Measurements from ENCODE around the gene NPM1.
"Not testable (repeated sequence)": the region's sequence is repeated elsewhere in the genome, so short reads cannot be mapped to it uniquely, and the experiment has no call there.

The NPM1 gene, protein sequence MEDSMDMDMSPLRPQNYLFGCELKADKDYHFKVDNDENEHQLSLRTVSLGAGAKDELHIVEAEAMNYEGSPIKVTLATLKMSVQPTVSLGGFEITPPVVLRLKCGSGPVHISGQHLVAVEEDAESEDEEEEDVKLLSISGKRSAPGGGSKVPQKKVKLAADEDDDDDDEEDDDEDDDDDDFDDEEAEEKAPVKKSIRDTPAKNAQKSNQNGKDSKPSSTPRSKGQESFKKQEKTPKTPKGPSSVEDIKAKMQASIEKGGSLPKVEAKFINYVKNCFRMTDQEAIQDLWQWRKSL

DNA sequence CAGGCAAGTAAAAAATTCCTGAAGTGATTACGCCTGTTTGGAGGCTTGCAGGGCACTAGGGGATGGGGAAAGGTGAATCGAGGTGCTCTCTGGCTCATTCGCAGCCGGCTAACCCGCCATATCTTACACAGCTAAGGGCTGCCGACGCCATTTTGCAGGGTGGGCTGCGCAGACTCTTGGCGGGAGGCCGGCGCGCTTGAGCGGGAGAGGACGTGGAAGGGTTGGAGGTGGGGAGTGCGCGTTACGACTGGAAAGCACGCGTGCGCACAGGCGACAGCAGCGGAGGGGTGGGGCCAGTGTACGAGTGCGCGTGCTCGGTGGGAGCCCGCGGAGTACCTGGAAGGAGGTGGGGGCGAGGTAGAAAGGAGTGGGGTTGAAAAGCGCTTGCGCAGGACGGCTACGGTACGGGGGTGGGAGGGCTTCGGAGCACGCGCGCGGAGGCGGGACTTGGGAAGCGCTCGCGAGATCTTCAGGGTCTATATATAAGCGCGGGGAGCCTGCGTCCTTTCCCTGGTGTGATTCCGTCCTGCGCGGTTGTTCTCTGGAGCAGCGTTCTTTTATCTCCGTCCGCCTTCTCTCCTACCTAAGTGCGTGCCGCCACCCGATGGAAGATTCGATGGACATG is at the start of gene NPM1:
Gene NPM1, plus strand, starts transcription at position 505 of the 625 bp plus-strand sequence. Its CDS starts 100 bp downstream, at position 605.
- Histone ChIP-seq H3K4me3 (ENCODE audit: low read length in 2 of 2) (peak within 1 kb of the TSS; percentile 68 to 94), H3K9me3 (ENCODE audit: control insufficient read depth in 2 of 2, low read length in 2 of 2) (no peaks in the 10 kb centered on the region), H3K27me3 (ENCODE audit: control insufficient read depth in 1 of 2, insufficient read depth in 2 of 2, low read length in 2 of 2) (no peaks in the 10 kb centered on the region), H3K36me3 (ENCODE audit: control insufficient read depth in 2 of 2, insufficient read depth in 2 of 2, low read length in 2 of 2) (peaks cover 8 to 9% of the 10 kb centered on the region in 2 donors), H3K9ac (ENCODE audit: low read length in 2 of 2) (peak within 1 kb of the TSS; percentile 98), H3K4me1 (ENCODE audit: control insufficient read depth, insufficient read depth, low read length) (peaks cover 13% of the 10 kb centered on the region), H3K27ac (ENCODE audit: low read length) (peak within 1 kb of the TSS; percentile 92)

DNA sequence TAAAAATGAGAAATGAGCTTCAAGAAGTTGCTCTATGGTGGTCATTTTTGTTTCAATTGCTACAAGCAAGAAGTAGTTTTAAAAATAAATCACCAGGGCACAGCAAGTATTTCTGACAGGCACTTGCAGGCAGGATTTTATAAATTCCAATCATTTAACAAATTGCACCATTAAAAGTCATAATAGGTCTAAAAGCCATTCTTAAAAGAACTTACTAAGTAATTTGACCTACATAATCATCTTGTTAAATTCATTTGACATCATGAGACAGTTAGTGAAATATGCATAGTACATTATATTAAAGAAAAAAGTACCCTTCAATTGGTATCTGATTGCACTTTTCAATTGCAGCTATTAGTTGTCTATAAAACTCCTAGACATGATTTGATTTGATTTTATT is 47.6 kb upstream of the NPM1 start:
- Histone ChIP-seq H3K27ac (ENCODE audit: low read length) (no peak overlapping the region), H3K36me3 (ENCODE audit: control insufficient read depth in 2 of 2, insufficient read depth in 2 of 2, low read length in 2 of 2) (no peaks in the 10 kb centered on the region), H3K9ac (ENCODE audit: low read length in 2 of 2) (no peak overlapping the region), H3K4me1 (ENCODE audit: control insufficient read depth, insufficient read depth, low read length) (peaks cover 5% of the 10 kb centered on the region), H3K9me3 (ENCODE audit: control insufficient read depth in 2 of 2, low read length in 2 of 2) (no peaks in the 10 kb centered on the region), H3K4me3 (ENCODE audit: low read length in 2 of 2) (no peak overlapping the region), H3K27me3 (ENCODE audit: control insufficient read depth in 1 of 2, insufficient read depth in 2 of 2, low read length in 2 of 2) (peaks cover 16 to 20% of the 10 kb centered on the region in 2 donors)

DNA sequence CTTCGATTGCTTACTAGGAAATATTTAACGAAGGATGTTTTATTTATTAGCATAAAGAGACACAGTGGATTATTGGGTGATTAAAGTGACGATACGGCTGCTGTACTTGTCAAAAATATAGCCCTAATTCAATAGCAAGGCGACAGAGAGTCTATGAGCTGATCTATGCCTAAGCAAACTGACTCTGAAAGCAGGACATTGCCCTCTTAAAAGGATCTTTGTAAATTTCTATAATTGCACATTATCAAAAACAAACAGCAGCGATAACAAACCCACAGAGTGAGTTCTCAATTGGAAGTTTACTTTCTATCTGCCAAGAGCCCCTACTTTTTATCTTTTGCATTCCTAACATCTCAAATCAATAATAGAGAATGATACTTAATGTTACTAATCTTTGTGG is 47.2 kb upstream of the NPM1 start:
- H3K27me3 ChIP-seq (ENCODE audit: control insufficient read depth in 1 of 2, insufficient read depth in 2 of 2, low read length in 2 of 2) = peaks cover 16 to 17% of the 10 kb centered on the region in 2 donors

DNA sequence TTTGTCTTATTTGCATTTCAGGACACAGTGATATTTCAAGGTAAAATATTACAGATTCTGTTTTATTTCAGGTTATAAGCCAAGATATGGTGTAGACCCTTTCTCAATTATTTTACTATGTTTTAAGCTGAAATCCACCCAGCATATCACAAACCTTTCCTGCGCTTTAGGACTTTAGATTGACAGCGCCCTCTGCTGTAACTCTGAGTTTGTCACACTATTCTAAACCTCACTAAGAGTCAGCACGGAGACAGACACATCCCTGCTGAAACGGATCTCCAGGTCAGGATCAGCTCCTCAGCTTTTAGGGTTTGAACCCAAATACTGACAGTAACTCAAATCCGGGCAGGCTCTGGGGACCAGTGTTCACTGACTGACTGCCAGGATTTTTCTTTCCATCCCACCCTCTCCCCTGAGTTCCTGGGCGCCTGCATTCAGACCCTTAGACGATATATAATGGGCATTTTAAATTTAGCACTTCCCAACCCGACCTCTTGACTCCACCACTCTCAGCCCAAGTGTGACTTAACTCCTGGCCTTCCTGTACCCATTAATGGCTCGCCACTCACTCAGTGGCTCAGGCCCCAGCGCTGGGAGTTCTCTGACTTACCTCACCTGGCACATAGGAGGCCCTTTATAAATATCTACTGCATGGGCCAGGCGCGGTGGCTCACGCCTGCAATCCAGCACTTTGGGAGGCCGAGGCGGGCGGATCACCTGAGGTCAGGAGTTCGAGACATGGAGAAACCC is 45.1 kb upstream of the NPM1 start:
- no peaks in the 10 kb centered on the region for H3K9me3 ChIP-seq (ENCODE audit: control insufficient read depth in 2 of 2, low read length in 2 of 2)
- no peak overlapping the region for H3K9ac ChIP-seq (ENCODE audit: low read length in 2 of 2)
- peaks cover 3 to 4% of the 10 kb centered on the region in 2 donors for H3K27me3 ChIP-seq (ENCODE audit: control insufficient read depth in 1 of 2, insufficient read depth in 2 of 2, low read length in 2 of 2)
- H3K27ac ChIP-seq (ENCODE audit: low read length) = no peak overlapping the region
- H3K4me3 ChIP-seq (ENCODE audit: low read length in 2 of 2) = no peak overlapping the region
- H3K36me3 ChIP-seq (ENCODE audit: control insufficient read depth in 2 of 2, insufficient read depth in 2 of 2, low read length in 2 of 2) = no peaks in the 10 kb centered on the region
- no peaks in the 10 kb centered on the region for H3K4me1 ChIP-seq (ENCODE audit: control insufficient read depth, insufficient read depth, low read length)

More for the DNA sequence above, 47.2 kb upstream of the NPM1 start:
- Histone ChIP-seq H3K4me3 (ENCODE audit: low read length in 2 of 2) (no peak overlapping the region), H3K9ac (ENCODE audit: low read length in 2 of 2) (no peak overlapping the region), H3K36me3 (ENCODE audit: control insufficient read depth in 2 of 2, insufficient read depth in 2 of 2, low read length in 2 of 2) (no peaks in the 10 kb centered on the region), H3K4me1 (ENCODE audit: control insufficient read depth, insufficient read depth, low read length) (peaks cover 5% of the 10 kb centered on the region), H3K27ac (ENCODE audit: low read length) (no peak overlapping the region), H3K9me3 (ENCODE audit: control insufficient read depth in 2 of 2, low read length in 2 of 2) (no peaks in the 10 kb centered on the region)

DNA sequence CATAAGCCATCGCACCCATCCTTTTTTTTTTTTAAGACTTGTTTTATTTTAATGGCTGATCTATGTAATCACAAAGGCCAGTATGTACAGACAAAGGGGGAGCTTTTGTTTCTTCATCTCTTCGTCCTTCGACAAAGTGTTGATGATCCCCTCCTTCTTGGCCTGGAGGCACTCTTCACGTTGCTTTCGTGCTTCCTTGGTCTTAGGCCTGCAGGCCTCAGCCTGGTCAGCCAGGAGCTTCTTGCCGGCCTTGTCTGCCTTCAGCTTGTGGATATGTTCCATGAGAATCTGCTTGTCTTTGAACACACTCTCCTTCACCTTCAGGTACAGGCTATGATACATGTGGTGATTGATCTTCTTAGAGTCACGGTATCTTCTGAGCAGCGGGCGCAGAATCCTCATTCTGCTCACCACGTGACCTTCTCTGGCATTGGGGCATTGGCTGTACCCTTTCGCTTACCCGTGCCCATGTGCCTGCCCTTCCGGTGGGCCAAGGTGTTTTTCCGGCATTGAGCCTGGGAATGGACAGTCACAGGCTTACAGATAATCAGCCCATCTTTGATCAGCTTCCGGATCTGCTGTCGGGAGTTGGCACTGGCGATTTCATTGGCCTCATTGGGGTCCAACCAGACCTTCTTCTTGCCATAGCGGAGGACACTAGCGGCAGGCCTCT is 42.6 kb upstream of the NPM1 start:
- H3K27me3 ChIP-seq (ENCODE audit: control insufficient read depth in 1 of 2, insufficient read depth in 2 of 2, low read length in 2 of 2) = peaks cover 0 to 3% of the 10 kb centered on the region in 2 donors
- H3K36me3 ChIP-seq (ENCODE audit: control insufficient read depth in 2 of 2, insufficient read depth in 2 of 2, low read length in 2 of 2) = no peaks in the 10 kb centered on the region
- no peak overlapping the region for H3K27ac ChIP-seq (ENCODE audit: low read length)
- no peak overlapping the region for H3K9ac ChIP-seq (ENCODE audit: low read length in 2 of 2)
- no peaks in the 10 kb centered on the region for H3K4me1 ChIP-seq (ENCODE audit: control insufficient read depth, insufficient read depth, low read length)
- no peak overlapping the region for H3K4me3 ChIP-seq (ENCODE audit: low read length in 2 of 2)
- no peaks in the 10 kb centered on the region for H3K9me3 ChIP-seq (ENCODE audit: control insufficient read depth in 2 of 2, low read length in 2 of 2)

DNA sequence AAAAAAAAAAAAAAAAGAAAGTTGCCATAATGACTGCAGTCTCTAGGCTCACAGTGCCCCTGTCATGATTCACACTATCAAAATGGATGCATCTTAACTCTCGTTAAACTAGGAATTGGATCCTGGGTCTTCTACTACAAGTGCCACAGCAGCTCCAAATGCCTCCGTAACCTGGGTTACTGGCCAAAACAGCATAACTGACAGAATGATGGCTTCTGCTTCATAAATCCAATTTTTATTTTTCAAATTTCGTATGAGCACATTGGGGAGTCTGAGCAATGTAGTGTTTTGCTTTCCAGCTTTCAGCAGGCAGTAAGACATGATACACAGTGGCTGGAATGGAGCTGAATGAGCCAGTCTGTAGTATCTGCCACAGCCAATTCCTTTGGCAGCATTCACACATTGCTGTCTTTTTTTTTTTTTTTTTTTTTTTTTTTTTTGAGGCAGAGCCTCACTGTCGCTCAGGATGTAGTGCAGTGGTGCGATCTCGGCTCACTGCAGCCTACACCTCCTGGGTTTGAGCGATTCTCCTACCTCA is 36.0 kb upstream of the NPM1 start:
- H3K4me3 ChIP-seq (ENCODE audit: low read length in 2 of 2) = no peak overlapping the region
- no peak overlapping the region for H3K27ac ChIP-seq (ENCODE audit: low read length)
- H3K9ac ChIP-seq (ENCODE audit: low read length in 2 of 2) = no peak overlapping the region
- H3K4me1 ChIP-seq (ENCODE audit: control insufficient read depth, insufficient read depth, low read length) = no peaks in the 10 kb centered on the region
- H3K9me3 ChIP-seq (ENCODE audit: control insufficient read depth in 2 of 2, low read length in 2 of 2) = no peaks in the 10 kb centered on the region
- no peaks in the 10 kb centered on the region for H3K27me3 ChIP-seq (ENCODE audit: control insufficient read depth in 1 of 2, insufficient read depth in 2 of 2, low read length in 2 of 2)
- no peaks in the 10 kb centered on the region for H3K36me3 ChIP-seq (ENCODE audit: control insufficient read depth in 2 of 2, insufficient read depth in 2 of 2, low read length in 2 of 2)

DNA sequence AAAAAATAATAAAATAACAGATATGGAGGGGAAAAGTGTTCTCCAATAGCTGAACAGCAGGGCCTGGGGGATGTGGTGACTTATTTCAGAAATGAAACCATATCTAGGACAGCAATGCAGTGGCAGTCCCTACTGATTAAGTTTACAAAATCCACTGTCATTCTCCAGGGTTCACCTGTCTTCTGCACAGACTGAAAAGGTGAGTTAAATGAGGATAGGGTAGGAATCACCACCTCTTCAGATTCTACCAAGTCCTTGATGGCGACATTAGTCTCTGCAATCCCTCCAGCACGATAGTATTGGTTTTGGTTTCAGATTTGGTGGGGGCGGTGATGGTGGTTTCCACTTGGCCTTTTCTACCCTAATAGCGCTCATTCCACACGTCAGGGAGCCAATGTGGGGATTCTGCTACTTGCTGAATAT is 32.3 kb upstream of the NPM1 start:
- no peak overlapping the region for H3K9ac ChIP-seq (ENCODE audit: low read length in 2 of 2)
- no peaks in the 10 kb centered on the region for H3K36me3 ChIP-seq (ENCODE audit: control insufficient read depth in 2 of 2, insufficient read depth in 2 of 2, low read length in 2 of 2)
- H3K9me3 ChIP-seq (ENCODE audit: control insufficient read depth in 2 of 2, low read length in 2 of 2) = no peaks in the 10 kb centered on the region
- no peak overlapping the region for H3K4me3 ChIP-seq (ENCODE audit: low read length in 2 of 2)
- H3K4me1 ChIP-seq (ENCODE audit: control insufficient read depth, insufficient read depth, low read length) = no peaks in the 10 kb centered on the region
- no peak overlapping the region for H3K27ac ChIP-seq (ENCODE audit: low read length)
- no peaks in the 10 kb centered on the region for H3K27me3 ChIP-seq (ENCODE audit: control insufficient read depth in 1 of 2, insufficient read depth in 2 of 2, low read length in 2 of 2)

DNA sequence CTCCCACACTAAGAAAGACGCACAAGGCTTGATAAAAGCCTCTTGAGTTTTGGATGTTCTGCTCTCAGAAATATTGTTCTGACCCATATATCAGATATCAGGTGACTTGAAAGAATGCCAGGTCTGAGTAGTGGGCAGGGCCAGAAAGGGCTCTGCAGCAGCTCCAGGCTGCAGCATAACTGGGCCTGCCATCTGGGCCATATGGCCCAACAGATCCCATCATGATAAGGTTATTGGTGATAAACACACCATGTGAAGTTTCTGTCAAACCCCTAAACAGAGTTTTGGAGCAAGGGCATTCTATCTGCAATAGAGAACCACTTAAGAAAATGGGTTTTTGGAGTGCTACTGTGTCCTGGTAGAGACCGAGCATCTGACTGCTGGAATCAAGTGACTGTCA is 29.8 kb upstream of the NPM1 start:
- no peaks in the 10 kb centered on the region for H3K9me3 ChIP-seq (ENCODE audit: control insufficient read depth in 2 of 2, low read length in 2 of 2)
- H3K36me3 ChIP-seq (ENCODE audit: control insufficient read depth in 2 of 2, insufficient read depth in 2 of 2, low read length in 2 of 2) = no peaks in the 10 kb centered on the region
- H3K27me3 ChIP-seq (ENCODE audit: control insufficient read depth in 1 of 2, insufficient read depth in 2 of 2, low read length in 2 of 2) = no peaks in the 10 kb centered on the region
- no peaks in the 10 kb centered on the region for H3K4me1 ChIP-seq (ENCODE audit: control insufficient read depth, insufficient read depth, low read length)
- H3K27ac ChIP-seq (ENCODE audit: low read length) = no peak overlapping the region
- H3K9ac ChIP-seq (ENCODE audit: low read length in 2 of 2) = no peak overlapping the region
- H3K4me3 ChIP-seq (ENCODE audit: low read length in 2 of 2) = no peak overlapping the region

DNA sequence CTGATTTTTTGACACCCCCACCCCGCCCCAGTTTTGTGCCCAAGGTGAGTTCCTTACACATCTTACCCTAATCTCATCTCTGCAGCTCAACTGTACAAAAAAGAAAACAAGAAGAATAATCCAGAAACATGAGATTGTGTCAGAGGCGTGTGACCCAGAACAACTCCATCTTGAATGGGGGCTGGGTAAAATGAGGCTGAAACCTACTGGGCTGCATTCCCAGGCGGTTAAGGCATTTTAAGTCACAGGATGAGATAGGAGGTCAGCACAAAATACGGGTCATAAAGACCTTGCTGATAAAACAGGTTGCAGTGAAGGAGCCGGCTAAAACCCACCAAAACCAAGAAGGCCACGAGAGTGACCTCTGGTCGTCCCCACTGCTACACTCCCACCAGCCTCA is 26.5 kb upstream of the NPM1 start:
- H3K27me3 ChIP-seq (ENCODE audit: control insufficient read depth in 1 of 2, insufficient read depth in 2 of 2, low read length in 2 of 2); H3K4me3 ChIP-seq (ENCODE audit: low read length in 2 of 2); H3K36me3 ChIP-seq (ENCODE audit: control insufficient read depth in 2 of 2, insufficient read depth in 2 of 2, low read length in 2 of 2); H3K27ac ChIP-seq (ENCODE audit: low read length); H3K4me1 ChIP-seq (ENCODE audit: control insufficient read depth, insufficient read depth, low read length); H3K9me3 ChIP-seq (ENCODE audit: control insufficient read depth in 2 of 2, low read length in 2 of 2); H3K9ac ChIP-seq (ENCODE audit: low read length in 2 of 2): not testable (repeated sequence)

DNA sequence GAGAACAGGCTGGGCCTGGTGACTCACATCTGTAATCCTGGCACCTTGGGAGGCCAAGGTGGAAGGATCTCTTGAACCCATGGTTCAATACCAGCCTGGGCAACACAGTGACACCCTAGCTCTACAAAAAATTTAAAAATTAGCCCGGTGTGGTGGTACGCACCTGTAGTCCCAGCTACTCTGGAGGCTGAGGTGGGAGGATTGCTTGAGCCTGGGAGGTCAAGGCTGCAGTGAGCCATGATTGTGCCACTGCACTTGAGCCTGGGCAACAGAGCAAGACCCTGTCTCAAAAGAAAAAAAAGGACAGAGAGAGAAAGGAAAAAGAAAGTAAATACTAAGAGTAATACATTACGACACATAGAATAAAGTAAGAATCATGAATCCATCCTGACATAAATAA is 24.4 kb upstream of the NPM1 start:
- H3K9ac ChIP-seq (ENCODE audit: low read length in 2 of 2); H3K9me3 ChIP-seq (ENCODE audit: control insufficient read depth in 2 of 2, low read length in 2 of 2); H3K27ac ChIP-seq (ENCODE audit: low read length); H3K4me1 ChIP-seq (ENCODE audit: control insufficient read depth, insufficient read depth, low read length); H3K27me3 ChIP-seq (ENCODE audit: control insufficient read depth in 1 of 2, insufficient read depth in 2 of 2, low read length in 2 of 2); H3K4me3 ChIP-seq (ENCODE audit: low read length in 2 of 2); H3K36me3 ChIP-seq (ENCODE audit: control insufficient read depth in 2 of 2, insufficient read depth in 2 of 2, low read length in 2 of 2): not testable (repeated sequence)
